Psoas muscle (tissue), 8 donors: ENCODE results near the gene ITGB1. TPM values are rescaled to one million over a fixed set of nuclear protein-coding genes. Genes with fewer than 3 reads are reported as not detected.

Experiments
- ATAC-seq, 4 donors: fragments of 200-7000 bp; cut with Tn5 transposase; one replicate each; pipeline ENCODE4 v1.9.1; 2020; ENCODE audit warnings: moderate library complexity in 3 of 4, mild to moderate bottlenecking in 2 of 4
- DNase-seq, 2 donors: peaks; one replicate each; pipeline ENCODE4 v3.0.0-alpha.2; 2020
- H3K27ac ChIP-seq: fragments of 200-600 bp; one replicate; pipeline ENCODE4 v1.8.0; 2022
- H3K27me3 ChIP-seq, 3 donors: fragments of 200-600 bp in 1 of 3; one replicate each; pipeline versions ENCODE4 v1.6.1 to v1.8.0; 2013 to 2022; ENCODE audit warnings: low read length in 2 of 3, mild to moderate bottlenecking in 2 of 3, moderate library complexity in 1 of 3; ENCODE audit not compliant: insufficient read depth in 3 of 3
- H3K36me3 ChIP-seq, 2 donors: fragments of 200-600 bp in 1 of 2; one replicate each; pipeline versions ENCODE4 v1.6.1 to v1.8.0; 2013 to 2022; ENCODE audit warnings: low read depth in 1 of 2, mild to moderate bottlenecking in 1 of 2, moderate library complexity in 1 of 2; ENCODE audit not compliant: insufficient read depth in 1 of 2
- H3K4me1 ChIP-seq: fragments of 200-600 bp; one replicate; pipeline ENCODE4 v1.8.0; 2022
- H3K4me3 ChIP-seq: fragments of 200-600 bp; one replicate; pipeline ENCODE4 v1.8.0; 2022; ENCODE audit warnings: mild to moderate bottlenecking
- H3K9me3 ChIP-seq: fragments of 200-600 bp; one replicate; pipeline ENCODE4 v1.8.0; 2022
- WGBS, 3 donors: extraction: QIAGEN DNeasy Blood & Tissue Kit; methylation state at CpG; one replicate each; pipeline versions ENCODE4 v1.1.6 to v1.1.7; 2013; 5-methylcytosine and 5-hydroxymethylcytosine counted together
- intact Hi-C, 2 donors: fragments of 100-400 bp; cut with DNase I; formaldehyde crosslinking; loops; one replicate each; pipeline versions ENCODE4 v1.11.0 to v1.14.2; 2022
- polyA plus RNA-seq, 3 donors: library from polyadenylated mRNA; stranded (reverse); fragments of 200-250 nt; gene quantifications; one replicate each; pipeline ENCODE4 v1.2.3, GENCODE V29; 2013
- total RNA-seq, 4 donors: library from RNA; stranded (reverse); fragmentation: NEBNext Ultra II Directional in 2 of 4; extraction: Animal tissue kit (Norgen Biotek cat#: 25700) in 2 of 4; gene quantifications; one replicate each; pipeline versions ENCODE4 v1.2.1 to v1.2.4, GENCODE V29; 2021 to 2023
- TF ChIP-seq, protein P1 (sequence below): fragments of 200-600 bp; IDR thresholded peaks from one replicate; pipeline ENCODE4 v1.8.0; 2022; ENCODE audit warnings: antibody characterized with exemption
- donor health status: healthy with polysubstance abuse.
- donor health status: DM: no; HTN: no; CAD: no; lungs with moderate emphysema.
- donor health status: Bipolar disorder and iron deficiency.
- donor health status: healthy.
- donor health status: DM: yes; HTN: yes; CAD: no.
- donor health status: DM: no; HTN: no; CAD: no.
- donor health status: DM: no; HTN: no; CAD: no.
- donor health status: DM: yes; HTN: yes; CAD: no.

ITGB1 gene
- total and polyA plus RNA-seq, 7 donors: 215 to 569 (median 255) TPM

DNA sequence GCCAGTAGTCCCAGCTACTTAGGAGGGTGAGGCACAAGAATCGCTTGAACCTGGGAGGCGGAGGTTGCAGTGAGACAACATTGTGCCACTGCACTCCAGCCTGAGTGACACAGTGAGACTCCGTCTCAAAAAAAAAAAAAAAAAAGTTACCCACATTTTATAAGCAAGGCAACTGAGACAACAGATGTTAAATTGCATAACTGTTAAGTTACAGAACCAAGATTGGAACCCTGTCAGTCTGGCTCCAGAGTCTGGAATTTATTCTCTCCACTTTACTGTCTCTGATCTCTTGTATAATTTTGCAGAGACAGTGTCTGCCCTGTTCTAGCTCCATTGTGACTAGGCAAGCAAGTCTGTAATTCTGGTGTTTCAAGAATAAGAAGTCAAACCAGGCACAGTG, 6.2 kb upstream of the ITGB1 start:
- Histone ChIP-seq H3K4me3 (no peak overlapping the region), H3K27ac (no peak overlapping the region), H3K36me3 (no peaks in the 10 kb centered on the region), H3K27me3 (no peaks in the 10 kb centered on the region), H3K4me1 (peaks cover 28% of the 10 kb centered on the region), H3K9me3 (no peaks in the 10 kb centered on the region)
- intact Hi-C loops: no loop called here
- ATAC-seq: no peak
- no peak for DNase-seq
- WGBS, 3 donors: 81 to 93% (median 87%) methylated on average over 3 of the region's 3 CpGs
- TF ChIP-seq, protein P1, sequence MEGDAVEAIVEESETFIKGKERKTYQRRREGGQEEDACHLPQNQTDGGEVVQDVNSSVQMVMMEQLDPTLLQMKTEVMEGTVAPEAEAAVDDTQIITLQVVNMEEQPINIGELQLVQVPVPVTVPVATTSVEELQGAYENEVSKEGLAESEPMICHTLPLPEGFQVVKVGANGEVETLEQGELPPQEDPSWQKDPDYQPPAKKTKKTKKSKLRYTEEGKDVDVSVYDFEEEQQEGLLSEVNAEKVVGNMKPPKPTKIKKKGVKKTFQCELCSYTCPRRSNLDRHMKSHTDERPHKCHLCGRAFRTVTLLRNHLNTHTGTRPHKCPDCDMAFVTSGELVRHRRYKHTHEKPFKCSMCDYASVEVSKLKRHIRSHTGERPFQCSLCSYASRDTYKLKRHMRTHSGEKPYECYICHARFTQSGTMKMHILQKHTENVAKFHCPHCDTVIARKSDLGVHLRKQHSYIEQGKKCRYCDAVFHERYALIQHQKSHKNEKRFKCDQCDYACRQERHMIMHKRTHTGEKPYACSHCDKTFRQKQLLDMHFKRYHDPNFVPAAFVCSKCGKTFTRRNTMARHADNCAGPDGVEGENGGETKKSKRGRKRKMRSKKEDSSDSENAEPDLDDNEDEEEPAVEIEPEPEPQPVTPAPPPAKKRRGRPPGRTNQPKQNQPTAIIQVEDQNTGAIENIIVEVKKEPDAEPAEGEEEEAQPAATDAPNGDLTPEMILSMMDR: no peak

DNA sequence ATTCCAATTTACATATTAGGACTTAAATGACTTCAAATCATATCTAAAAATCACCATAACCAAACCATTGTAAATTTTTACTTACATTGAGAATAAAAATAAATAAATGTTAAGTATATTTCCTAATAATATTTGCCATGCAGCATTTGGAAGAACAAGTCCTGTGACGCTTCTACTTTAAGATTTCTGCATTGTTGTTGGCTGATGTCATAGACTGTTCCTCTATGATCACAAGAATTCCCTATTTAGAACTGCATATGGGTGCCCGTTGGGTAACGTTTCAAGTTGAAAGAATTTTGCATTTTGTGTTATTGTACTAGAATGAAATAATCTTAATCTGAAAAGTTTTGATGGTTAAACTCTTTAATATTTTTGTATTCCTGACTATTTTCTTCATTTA, 5.1 kb upstream of the ITGB1 start:
- Histone ChIP-seq H3K27ac (peak overlapping the region; percentile 70), H3K4me3 (no peak overlapping the region), H3K4me1 (peaks cover 32% of the 10 kb centered on the region), H3K27me3 (no peaks in the 10 kb centered on the region), H3K9me3 (no peaks in the 10 kb centered on the region), H3K36me3 (no peaks in the 10 kb centered on the region)
- DNase-seq (no peak), ATAC-seq (no peak)
- intact Hi-C loops: no loop called here
- WGBS, 3 donors: 7 to 13% (median 13%) methylated on average over 3 of the region's 3 CpGs
- TF ChIP-seq, protein P1: no peak

DNA sequence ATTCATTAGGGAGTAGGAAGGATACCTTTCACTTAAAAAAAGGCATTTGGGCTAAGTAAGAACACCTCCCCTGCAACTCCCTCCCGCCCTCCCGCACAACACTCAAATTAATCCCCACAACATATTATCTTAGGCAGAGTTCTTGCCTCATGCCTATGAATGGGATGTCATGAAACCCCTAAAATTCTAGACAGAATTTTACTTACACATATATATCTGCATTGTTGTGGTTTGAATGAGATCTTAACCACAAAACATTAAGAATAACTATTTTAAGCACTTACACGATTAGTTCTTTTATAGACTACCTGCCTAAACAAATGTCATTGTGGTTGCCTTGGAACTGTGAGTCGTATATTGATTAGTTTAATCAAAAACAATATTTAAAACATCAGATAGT, 4.5 kb upstream of the ITGB1 start:
- no peak overlapping the region for H3K4me3 ChIP-seq
- WGBS, 3 donors: 65 to 72% (median 68%) methylated on average over 4 of the region's 4 CpGs

DNA sequence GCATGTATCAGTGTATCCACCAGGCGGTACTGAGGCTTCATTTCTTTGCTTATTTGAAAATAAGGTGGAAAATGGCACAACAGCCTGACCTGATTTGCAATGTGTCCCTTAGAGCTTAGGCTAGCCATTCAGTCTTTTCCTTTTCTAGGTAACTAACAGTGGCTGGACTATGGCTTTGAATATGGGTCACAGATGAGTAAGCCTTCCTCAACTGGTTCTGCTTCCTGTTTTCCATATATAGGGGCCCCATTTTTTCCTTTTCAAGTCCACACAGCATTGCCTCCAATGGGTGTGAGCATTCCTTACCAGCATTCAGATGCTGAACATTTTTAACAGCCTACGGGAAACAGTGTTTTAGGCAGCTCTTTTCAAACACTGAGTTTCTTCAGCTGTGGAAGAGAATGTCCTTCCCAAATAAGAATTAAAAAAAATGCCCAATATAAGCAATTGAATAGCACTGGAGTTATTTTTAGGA, 3.9 kb upstream of the ITGB1 start:
- Histone ChIP-seq H3K4me1 (peaks cover 32% of the 10 kb centered on the region), H3K9me3 (no peaks in the 10 kb centered on the region), H3K4me3 (no peak overlapping the region), H3K27me3 (no peaks in the 10 kb centered on the region), H3K27ac (peak overlapping the region; percentile 70), H3K36me3 (no peaks in the 10 kb centered on the region)
- no peak for DNase-seq
- TF ChIP-seq, protein P1: no peak
- WGBS, 3 donors: 60 to 68% (median 68%) methylated on average over 2 of the region's 2 CpGs
- intact Hi-C loops: no loop called here
- no peak for ATAC-seq

More for the DNA sequence above, 4.5 kb upstream of the ITGB1 start:
- TF ChIP-seq, protein P1: no peak
- Histone ChIP-seq H3K27ac (peak overlapping the region; percentile 70), H3K9me3 (no peaks in the 10 kb centered on the region), H3K4me1 (peaks cover 32% of the 10 kb centered on the region), H3K36me3 (no peaks in the 10 kb centered on the region), H3K27me3 (no peaks in the 10 kb centered on the region)
- intact Hi-C loops: no loop called here
- ATAC-seq: no peak
- DNase-seq: no peak

DNA sequence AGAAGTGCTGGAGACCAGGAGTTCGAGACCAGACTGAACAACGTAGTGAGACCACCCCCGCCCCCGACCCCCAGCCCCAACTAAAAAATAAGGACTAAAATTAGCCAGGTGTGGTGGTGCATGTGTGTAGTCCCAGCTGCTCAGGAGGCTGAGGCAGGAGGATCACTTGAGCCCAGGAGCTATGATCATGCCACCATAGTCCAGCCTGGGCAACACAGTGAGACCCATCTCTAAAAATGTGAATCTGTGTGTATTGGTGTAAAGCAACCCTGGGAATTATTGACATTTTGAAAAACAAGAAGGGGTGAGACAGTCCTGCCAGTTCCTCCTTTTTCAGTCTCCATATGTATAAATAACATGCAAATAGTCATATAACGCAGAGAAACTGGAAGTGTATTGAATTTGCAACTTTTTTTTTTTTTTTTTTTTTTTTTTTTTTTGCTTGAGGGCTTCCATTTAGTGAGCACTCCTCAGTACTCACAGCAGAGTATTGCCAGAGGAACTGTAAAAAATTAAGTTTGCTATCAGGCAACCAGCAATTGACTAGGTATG, 3.4 kb upstream of the ITGB1 start:
- WGBS, 3 donors: 93 to 98% (median 96%) methylated on average over 5 of the region's 5 CpGs
- Histone ChIP-seq H3K27me3 (no peaks in the 10 kb centered on the region), H3K4me1 (peaks cover 37% of the 10 kb centered on the region), H3K36me3 (no peaks in the 10 kb centered on the region), H3K4me3 (no peak overlapping the region), H3K27ac (peak overlapping the region; percentile 70), H3K9me3 (no peaks in the 10 kb centered on the region)
- no peak for DNase-seq
- TF ChIP-seq, protein P1: no peak
- no peak for ATAC-seq
- intact Hi-C loops: no loop called here
